ENCODE results near the gene KLRG1.

KLRG1 gene

DNA sequence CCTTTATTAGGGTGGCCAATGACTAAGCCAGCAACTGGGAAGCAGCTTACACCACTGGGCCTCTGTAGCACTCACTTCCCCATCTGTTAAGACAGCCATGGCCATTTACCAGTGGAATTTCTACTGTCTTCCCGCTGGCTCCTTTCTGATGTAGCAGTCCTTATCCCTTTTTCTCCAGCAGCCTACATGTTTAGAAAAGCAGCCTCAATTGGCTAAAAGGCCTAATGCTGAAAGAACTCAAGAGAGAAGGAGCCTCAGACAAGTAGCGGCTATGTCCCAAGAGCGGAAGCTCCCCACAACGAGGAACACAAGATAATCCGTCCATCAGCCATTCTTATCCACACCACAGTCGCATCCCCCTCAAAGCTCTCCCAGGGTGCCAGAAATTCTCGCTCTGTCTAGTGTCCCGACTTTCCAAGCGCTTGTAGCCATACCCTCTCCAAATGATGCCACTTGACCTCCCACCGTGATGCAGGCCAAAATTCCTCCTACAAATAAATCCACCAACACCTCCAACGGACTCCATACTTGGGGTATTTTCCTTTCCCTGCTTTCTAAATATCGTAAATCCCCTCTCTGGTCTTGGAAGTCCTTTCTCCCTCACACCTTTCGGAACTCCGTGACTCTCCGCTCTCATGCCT is 40.5 kb upstream of the KLRG1 start:
- Histone ChIP-seq H3K27ac (ENCODE audit: poor library complexity, severe bottlenecking) (peak overlapping the region; percentile 65), H3K27me3 (ENCODE audit: insufficient read depth, poor library complexity, severe bottlenecking) (no peaks in the 10 kb centered on the region), H3K9me3 (ENCODE audit: severe bottlenecking) (no peaks in the 10 kb centered on the region), H3K4me3 (ENCODE audit: severe bottlenecking) (peak overlapping the region; percentile 79), H3K36me3 (ENCODE audit: low read depth) (peaks cover 22% of the 10 kb centered on the region), H3K4me1 (ENCODE audit: insufficient read depth, poor library complexity, severe bottlenecking) (peaks cover 3% of the 10 kb centered on the region)
- DNase-seq (ENCODE audit: low spot score): no peak
- ATAC-seq (ENCODE audit: low read depth): no peak
- TF ChIP-seq, protein P1, sequence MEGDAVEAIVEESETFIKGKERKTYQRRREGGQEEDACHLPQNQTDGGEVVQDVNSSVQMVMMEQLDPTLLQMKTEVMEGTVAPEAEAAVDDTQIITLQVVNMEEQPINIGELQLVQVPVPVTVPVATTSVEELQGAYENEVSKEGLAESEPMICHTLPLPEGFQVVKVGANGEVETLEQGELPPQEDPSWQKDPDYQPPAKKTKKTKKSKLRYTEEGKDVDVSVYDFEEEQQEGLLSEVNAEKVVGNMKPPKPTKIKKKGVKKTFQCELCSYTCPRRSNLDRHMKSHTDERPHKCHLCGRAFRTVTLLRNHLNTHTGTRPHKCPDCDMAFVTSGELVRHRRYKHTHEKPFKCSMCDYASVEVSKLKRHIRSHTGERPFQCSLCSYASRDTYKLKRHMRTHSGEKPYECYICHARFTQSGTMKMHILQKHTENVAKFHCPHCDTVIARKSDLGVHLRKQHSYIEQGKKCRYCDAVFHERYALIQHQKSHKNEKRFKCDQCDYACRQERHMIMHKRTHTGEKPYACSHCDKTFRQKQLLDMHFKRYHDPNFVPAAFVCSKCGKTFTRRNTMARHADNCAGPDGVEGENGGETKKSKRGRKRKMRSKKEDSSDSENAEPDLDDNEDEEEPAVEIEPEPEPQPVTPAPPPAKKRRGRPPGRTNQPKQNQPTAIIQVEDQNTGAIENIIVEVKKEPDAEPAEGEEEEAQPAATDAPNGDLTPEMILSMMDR (IDR thresholded peaks at IDR 0.05; ENCODE audit: poor library complexity, severe bottlenecking): no peak

DNA sequence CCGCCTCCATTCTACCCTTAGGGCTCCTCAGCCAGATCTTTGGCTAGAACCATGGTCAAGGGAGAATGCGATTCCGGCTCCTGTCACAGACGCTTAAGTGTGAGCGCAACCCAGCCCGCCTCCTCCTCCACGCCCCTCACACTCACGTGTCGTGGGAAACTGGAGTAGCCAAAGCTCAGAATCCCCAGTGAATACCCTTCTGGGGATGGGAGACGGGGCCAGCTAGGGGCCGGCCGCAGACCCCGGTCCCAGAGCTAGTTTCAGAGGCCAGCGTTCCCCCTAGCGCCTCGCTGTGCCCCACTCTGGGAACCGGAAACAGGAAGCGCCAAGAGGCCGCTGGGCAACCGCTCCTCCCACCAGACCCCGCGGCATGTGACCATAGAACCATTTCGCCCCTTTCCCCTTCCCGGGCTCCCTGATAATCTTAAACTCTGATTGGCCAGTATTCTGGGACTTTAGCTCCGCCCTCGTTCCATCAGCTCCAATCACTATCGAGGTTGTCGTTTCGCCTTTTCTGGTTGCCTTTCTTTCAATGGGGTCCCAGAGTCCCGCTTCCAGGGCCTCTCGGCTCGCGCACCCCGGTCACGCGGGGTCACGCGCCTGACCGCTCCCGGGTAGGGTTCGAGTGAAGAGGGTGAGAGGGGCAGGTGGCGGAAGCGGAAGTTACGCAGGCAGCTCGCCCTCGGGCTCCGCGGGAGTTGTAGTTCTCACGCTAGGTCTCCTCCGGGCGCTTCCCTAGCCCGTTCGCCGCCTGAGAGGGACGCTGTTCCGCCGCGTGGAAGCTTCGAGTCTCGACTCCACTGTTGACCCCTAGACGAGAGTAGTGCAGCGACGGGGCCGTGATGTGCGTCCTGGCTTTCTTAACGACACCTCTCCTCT is 39.8 kb upstream of the KLRG1 start, which contains the start of gene M6PR:
TSS of gene M6PR (minus strand) at position 304 of the 879 bp plus-strand sequence. CDS start 3,241 bp downstream, outside the sequence.
- no peaks in the 10 kb centered on the region for H3K27me3 ChIP-seq (ENCODE audit: insufficient read depth, poor library complexity, severe bottlenecking)
- H3K27ac ChIP-seq (ENCODE audit: poor library complexity, severe bottlenecking): peak within 1 kb of the TSS; percentile 65
- H3K4me3 ChIP-seq (ENCODE audit: severe bottlenecking): peak within 1 kb of the TSS; percentile 79
- H3K9me3 ChIP-seq (ENCODE audit: severe bottlenecking): no peaks in the 10 kb centered on the region
- TF ChIP-seq, protein P1 (IDR thresholded peaks at IDR 0.05; ENCODE audit: poor library complexity, severe bottlenecking): peak; percentile 19
- ATAC-seq (ENCODE audit: low read depth): peak; percentile 89
- peaks cover 15% of the 10 kb centered on the region for H3K36me3 ChIP-seq (ENCODE audit: low read depth)
- peaks cover 3% of the 10 kb centered on the region for H3K4me1 ChIP-seq (ENCODE audit: insufficient read depth, poor library complexity, severe bottlenecking)
- peak; percentile 77 for DNase-seq (ENCODE audit: low spot score)

DNA sequence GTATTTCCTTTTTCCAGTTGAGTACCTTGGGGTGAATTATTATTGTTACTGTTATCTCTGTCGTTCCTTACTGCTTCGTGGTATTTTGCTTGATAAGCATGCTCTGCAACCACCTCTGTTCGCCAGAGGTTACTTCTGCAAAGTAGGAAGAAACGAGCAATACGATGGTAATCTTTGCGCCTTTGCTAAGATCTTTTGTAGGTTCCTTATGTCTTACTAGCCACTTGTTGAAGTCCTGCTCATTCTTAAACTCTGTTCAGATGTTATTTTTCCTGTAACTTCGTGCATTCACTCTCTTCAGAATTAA is 39.2 kb upstream of the KLRG1 start:
- Histone ChIP-seq H3K27ac (ENCODE audit: poor library complexity, severe bottlenecking) (peak overlapping the region; percentile 65), H3K27me3 (ENCODE audit: insufficient read depth, poor library complexity, severe bottlenecking) (no peaks in the 10 kb centered on the region), H3K9me3 (ENCODE audit: severe bottlenecking) (no peaks in the 10 kb centered on the region), H3K36me3 (ENCODE audit: low read depth) (peaks cover 12% of the 10 kb centered on the region), H3K4me1 (ENCODE audit: insufficient read depth, poor library complexity, severe bottlenecking) (peaks cover 3% of the 10 kb centered on the region), H3K4me3 (ENCODE audit: severe bottlenecking) (peak overlapping the region; percentile 79)
- DNase-seq (ENCODE audit: low spot score) (no peak), ATAC-seq (ENCODE audit: low read depth) (peak; percentile 7; the same call in 2 of the 3 replicates)
- TF ChIP-seq, protein P1 (IDR thresholded peaks at IDR 0.05; ENCODE audit: poor library complexity, severe bottlenecking): no peak

DNA sequence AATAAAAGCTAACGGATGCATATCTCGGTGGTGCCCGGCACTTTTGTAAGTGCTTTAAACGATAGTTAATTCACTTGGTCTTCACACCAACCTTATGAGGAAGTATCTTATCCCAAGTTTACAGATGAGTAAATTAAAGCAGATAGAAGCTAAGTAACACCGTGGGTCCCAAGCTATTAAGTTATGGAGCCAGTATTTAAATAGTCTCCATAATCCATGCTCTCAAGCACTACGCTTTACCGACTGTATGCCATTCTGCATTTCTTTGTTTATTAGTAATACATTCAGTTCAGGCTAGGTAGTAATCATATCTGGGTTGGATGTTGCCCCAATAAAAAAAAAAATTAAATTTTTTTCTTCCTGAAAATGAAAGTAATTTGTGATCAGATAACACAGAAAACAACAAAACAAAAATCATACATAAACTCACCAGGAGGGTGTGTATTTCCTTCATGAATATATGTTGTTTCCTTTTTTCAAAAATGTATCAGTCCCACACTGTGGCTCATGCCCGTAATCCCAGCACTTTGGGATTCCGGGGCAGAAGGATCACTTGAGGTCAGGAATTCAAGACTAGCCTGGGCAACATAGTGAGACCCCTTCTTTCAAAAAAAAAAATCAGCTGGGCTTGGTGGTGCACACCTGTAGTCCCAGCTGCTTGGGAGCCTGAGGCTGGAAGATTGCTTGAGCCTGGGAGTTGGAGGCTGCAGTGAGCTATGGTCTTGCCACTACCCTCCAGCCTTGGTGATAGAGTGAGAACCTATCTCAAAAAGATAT is 38.5 kb upstream of the KLRG1 start:
- Histone ChIP-seq H3K9me3 (ENCODE audit: severe bottlenecking) (no peaks in the 10 kb centered on the region), H3K4me3 (ENCODE audit: severe bottlenecking) (peak overlapping the region; percentile 79), H3K4me1 (ENCODE audit: insufficient read depth, poor library complexity, severe bottlenecking) (peaks cover 3% of the 10 kb centered on the region), H3K27ac (ENCODE audit: poor library complexity, severe bottlenecking) (no peak overlapping the region), H3K36me3 (ENCODE audit: low read depth) (peaks cover 5% of the 10 kb centered on the region; the same call in 1 of the 2 replicates), H3K27me3 (ENCODE audit: insufficient read depth, poor library complexity, severe bottlenecking) (no peaks in the 10 kb centered on the region)
- ATAC-seq (ENCODE audit: low read depth): no peak
- TF ChIP-seq, protein P1 (IDR thresholded peaks at IDR 0.05; ENCODE audit: poor library complexity, severe bottlenecking): no peak
- DNase-seq (ENCODE audit: low spot score): no peak
